ENCODE measurements around the gene MARCHF2. TPM values are rescaled to one million over a fixed set of nuclear protein-coding genes. Genes with fewer than 3 reads are reported as not detected.

MARCHF2 gene
- total RNA-seq, 1 experiment from 2014 or later = 27.5 TPM

- Histone ChIP-seq H3K9ac (ENCODE audit: extremely low read depth, insufficient read length, low read length) (no peak overlapping the region), H3K56ac (ENCODE audit: insufficient read length, low read depth, low read length) (no peak overlapping the region), H3K18ac (ENCODE audit: insufficient read length, low read depth, low read length) (no peak overlapping the region), H3K4ac (ENCODE audit: low read depth, low read length) (no peak overlapping the region), H3K23ac (ENCODE audit: insufficient read length, low read depth, low read length) (no peak overlapping the region), H2BK12ac (ENCODE audit: insufficient read length, low read depth, low read length) (no peak overlapping the region), H3K27ac (ENCODE audit: insufficient read length, low read depth, low read length) (no peak overlapping the region), H2BK20ac (ENCODE audit: low read depth, low read length, poor library complexity, severe bottlenecking) (no peak overlapping the region), H4K8ac (replicated peaks; ENCODE audit: insufficient read length, low read depth, low read length) (no peak overlapping the region), H4K91ac (ENCODE audit: insufficient read length, low read depth, low read length) (no peak overlapping the region), H2BK15ac (ENCODE audit: low read depth, low read length) (no peak overlapping the region), H4K20me1 (ENCODE audit: control insufficient read depth, insufficient read depth, insufficient read length) (no peaks in the 10 kb centered on the region), H3K79me2 (ENCODE audit: insufficient read depth, low read length) (peaks cover 92% of the 10 kb centered on the region), H3K9me3 (ENCODE audit: control insufficient read depth, low read depth, low read length) (no peaks in the 10 kb centered on the region), H2BK5ac (ENCODE audit: insufficient read length, low read length) (no peak overlapping the region), H3K4me1 (ENCODE audit: insufficient read depth, low read length) (peaks cover 2% of the 10 kb centered on the region; the same call in 1 of the 2 replicates), H3K14ac (ENCODE audit: insufficient read depth, low read length) (no peak overlapping the region), H3K79me1 (ENCODE audit: insufficient read depth, low read depth, low read length, poor library complexity, severe bottlenecking) (no peaks in the 10 kb centered on the region), H3K4me2 (ENCODE audit: insufficient read depth, insufficient read length, low read length) (no peak overlapping the region), H2AFZ (ENCODE audit: low read length) (no peak overlapping the region), H2BK120ac (ENCODE audit: low read depth, low read length, poor library complexity, severe bottlenecking) (no peak overlapping the region), H3T11ph (ENCODE audit: low read length) (no peak overlapping the region), H3K23me2 (ENCODE audit: insufficient read length, low read depth, low read length, poor library complexity, severe bottlenecking) (no peaks in the 10 kb centered on the region), H2AK5ac (ENCODE audit: insufficient read length, low read length) (no peak overlapping the region), H4K5ac (ENCODE audit: insufficient read length, low read depth, low read length) (no peak overlapping the region), H3K27me3 (ENCODE audit: insufficient read depth, low read length) (no peaks in the 10 kb centered on the region)
- TF ChIP-seq CTCF (conservative IDR thresholded peaks at IDR 0.05) = peak; percentile 59
- Mint-ChIP-seq H3K27ac (peak overlapping the region in 2 of 3 experiments; percentile 59 to 75; a peak in 4 of 7 replicates), H3K4me1 (peaks cover 86 to 88% of the 10 kb centered on the region in 2 experiments), H3K9me3 (no peaks in the 10 kb centered on the region), H3K27me3 (ENCODE audit: low read depth) (no peaks in the 10 kb centered on the region), H3K36me3 (ENCODE audit: insufficient read depth in 1 of 3, low read depth in 3 of 3) (peaks cover 33 to 69% (median 68%) of the 10 kb centered on the region in 3 experiments; a peak in 6 of 7 replicates), H3K4me3 (peak overlapping the region in 1 of 2 experiments; percentile 18; a peak in 2 of 5 replicates)
- peak; percentile 64 for DNase-seq
- no CpG with 5 or more reads among the region's 7 CpGs for WGBS (ENCODE audit: extremely low coverage, insufficient read length, low lambda C conversion rate)
Measured at GRCh38 chr19:8456064-8456463, 43.0 kb downstream of the MARCHF2 start.

All from H9 (cell line).